ENCODE measurements around the gene SIDT2. TPM values are rescaled to one million over a fixed set of nuclear protein-coding genes. Genes with fewer than 3 reads are reported as not detected.

Gene SIDT2
- total RNA-seq, 3 donors from 2014 or later (not counting 1 experiment from before 2014, with no cell fraction given) = 80.0 to 111 (median 82.0) TPM

DNA sequence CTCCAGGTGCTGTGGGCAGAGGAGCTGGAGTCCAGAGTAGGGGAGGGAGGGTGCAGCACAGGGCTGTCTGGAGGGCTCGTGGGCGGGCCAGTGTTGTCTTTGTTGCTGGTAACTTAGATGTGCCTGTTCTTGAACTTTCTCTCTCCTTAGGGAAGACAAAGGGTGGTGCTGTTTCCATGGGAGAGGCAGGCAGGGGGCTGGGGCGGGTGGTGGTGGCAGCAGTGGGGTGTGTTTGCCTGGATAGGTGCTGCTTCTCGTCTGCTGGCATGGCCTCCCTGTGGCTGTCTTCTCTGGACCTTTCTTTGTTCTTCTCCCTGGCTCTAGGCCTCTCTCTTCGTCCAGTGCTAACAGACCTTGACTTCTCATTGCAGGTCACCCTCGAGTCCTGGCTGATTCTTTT lies 8.5 kb downstream of the SIDT2 start:
- TF ChIP-seq, protein P1, sequence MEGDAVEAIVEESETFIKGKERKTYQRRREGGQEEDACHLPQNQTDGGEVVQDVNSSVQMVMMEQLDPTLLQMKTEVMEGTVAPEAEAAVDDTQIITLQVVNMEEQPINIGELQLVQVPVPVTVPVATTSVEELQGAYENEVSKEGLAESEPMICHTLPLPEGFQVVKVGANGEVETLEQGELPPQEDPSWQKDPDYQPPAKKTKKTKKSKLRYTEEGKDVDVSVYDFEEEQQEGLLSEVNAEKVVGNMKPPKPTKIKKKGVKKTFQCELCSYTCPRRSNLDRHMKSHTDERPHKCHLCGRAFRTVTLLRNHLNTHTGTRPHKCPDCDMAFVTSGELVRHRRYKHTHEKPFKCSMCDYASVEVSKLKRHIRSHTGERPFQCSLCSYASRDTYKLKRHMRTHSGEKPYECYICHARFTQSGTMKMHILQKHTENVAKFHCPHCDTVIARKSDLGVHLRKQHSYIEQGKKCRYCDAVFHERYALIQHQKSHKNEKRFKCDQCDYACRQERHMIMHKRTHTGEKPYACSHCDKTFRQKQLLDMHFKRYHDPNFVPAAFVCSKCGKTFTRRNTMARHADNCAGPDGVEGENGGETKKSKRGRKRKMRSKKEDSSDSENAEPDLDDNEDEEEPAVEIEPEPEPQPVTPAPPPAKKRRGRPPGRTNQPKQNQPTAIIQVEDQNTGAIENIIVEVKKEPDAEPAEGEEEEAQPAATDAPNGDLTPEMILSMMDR (IDR thresholded peaks at IDR 0.05) = no peak
- H3K4me3 ChIP-seq (ENCODE audit: low read length) = no peak overlapping the region
- H3K27ac ChIP-seq (ENCODE audit: low read length) = no peak overlapping the region
- DNase-seq (no peak), ATAC-seq (no peak)
- Mint-ChIP-seq H3K36me3 (no peaks in the 10 kb centered on the region), H3K9me3 (no peaks in the 10 kb centered on the region), H3K4me1 (no peaks in the 10 kb centered on the region), H3K27ac (peak overlapping the region in 1 of 2 donors; percentile 24), H3K4me3 (no peak overlapping the region), H3K27me3 (ENCODE audit: low read depth in 2 of 2) (no peaks in the 10 kb centered on the region)
- intact Hi-C loops (cut with micrococcal nuclease) = no loop called here
- peaks cover 23% of the 10 kb centered on the region for H3K36me3 ChIP-seq (ENCODE audit: control insufficient read depth, insufficient read depth, low read length)
- WGBS (ENCODE audit: insufficient coverage) = 90% methylated on average over 6 of the region's 6 CpGs
- no peaks in the 10 kb centered on the region for H3K27me3 ChIP-seq (ENCODE audit: control insufficient read depth, insufficient read depth, low read length)
- H3K9me3 ChIP-seq (ENCODE audit: control insufficient read depth, insufficient read depth, low read length) = no peaks in the 10 kb centered on the region
- H3K4me1 ChIP-seq (ENCODE audit: control insufficient read depth, insufficient read depth, low read length) = peaks cover 52% of the 10 kb centered on the region

DNA sequence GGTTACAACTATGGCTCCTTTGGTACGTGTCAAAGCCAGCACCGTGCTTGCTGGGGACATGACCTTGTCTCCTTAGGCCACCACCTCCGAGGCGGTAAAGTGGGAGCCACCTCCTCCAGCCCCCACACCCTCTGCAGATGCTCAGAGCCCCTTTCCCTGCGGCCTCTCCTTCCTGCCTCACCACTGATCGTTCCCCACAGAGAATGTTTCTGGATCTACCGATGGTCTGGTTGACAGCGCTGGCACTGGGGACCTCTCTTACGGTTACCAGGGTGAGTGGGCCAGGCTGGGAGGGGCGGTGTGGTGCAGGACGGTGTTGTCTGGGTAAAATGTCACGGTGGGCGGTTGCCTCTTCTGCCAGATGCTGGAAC lies 8.9 kb downstream of the SIDT2 start:
- no peak for DNase-seq
- peaks cover 27% of the 10 kb centered on the region for H3K36me3 ChIP-seq (ENCODE audit: control insufficient read depth, insufficient read depth, low read length)

DNA sequence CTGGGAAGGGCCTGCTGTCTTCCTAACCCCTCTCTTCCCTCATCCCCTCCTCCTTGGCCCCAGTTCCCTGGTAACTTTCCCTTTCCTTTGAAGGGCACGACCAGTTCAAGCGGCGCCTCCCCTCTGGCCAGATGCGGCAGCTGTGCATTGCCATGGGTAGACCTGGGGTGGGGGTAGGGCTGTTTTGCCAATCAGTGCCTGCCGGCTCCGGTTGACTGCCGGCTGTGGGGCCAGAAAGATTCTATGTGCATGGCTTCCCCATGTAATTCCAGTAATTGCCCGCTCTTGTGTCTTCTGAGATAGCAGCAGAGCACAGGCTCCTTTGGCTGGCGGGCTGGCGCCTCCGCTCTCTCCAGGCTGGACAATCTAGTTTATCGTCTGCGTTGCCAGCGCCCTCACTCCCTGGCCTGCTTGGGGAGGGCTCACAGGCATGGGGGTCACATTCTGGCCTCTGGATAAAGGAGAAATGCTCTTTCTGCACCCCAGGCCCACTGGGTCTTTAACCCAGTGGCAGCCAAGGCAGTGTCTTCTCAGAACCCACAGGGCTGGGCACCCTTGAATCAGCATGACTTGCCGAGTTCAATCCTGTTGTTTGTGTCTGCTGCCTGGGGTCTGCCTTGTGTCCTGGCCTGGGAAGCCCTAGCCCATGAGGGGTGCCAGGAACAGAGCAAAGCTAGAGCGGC lies 9.4 kb downstream of the SIDT2 start:
- H3K4me1 ChIP-seq (ENCODE audit: control insufficient read depth, insufficient read depth, low read length) = peaks cover 52% of the 10 kb centered on the region
- Mint-ChIP-seq H3K27ac (no peak overlapping the region), H3K27me3 (ENCODE audit: low read depth in 2 of 2) (no peaks in the 10 kb centered on the region), H3K4me3 (no peak overlapping the region), H3K36me3 (no peaks in the 10 kb centered on the region), H3K9me3 (no peaks in the 10 kb centered on the region), H3K4me1 (no peaks in the 10 kb centered on the region)
- no peaks in the 10 kb centered on the region for H3K27me3 ChIP-seq (ENCODE audit: control insufficient read depth, insufficient read depth, low read length)
- H3K36me3 ChIP-seq (ENCODE audit: control insufficient read depth, insufficient read depth, low read length) = peaks cover 29% of the 10 kb centered on the region
- TF ChIP-seq, protein P1 (IDR thresholded peaks at IDR 0.05) = no peak
- H3K27ac ChIP-seq (ENCODE audit: low read length) = no peak overlapping the region
- WGBS (ENCODE audit: insufficient coverage) = 97% methylated on average over 16 of the region's 16 CpGs
- intact Hi-C loops (cut with micrococcal nuclease) = no loop called here
- ATAC-seq (no peak), DNase-seq (no peak)
- no peaks in the 10 kb centered on the region for H3K9me3 ChIP-seq (ENCODE audit: control insufficient read depth, insufficient read depth, low read length)
- no peak overlapping the region for H3K4me3 ChIP-seq (ENCODE audit: low read length)

More for the DNA sequence above, 8.9 kb downstream of the SIDT2 start:
- Histone ChIP-seq H3K4me1 (ENCODE audit: control insufficient read depth, insufficient read depth, low read length) (peaks cover 52% of the 10 kb centered on the region), H3K27me3 (ENCODE audit: control insufficient read depth, insufficient read depth, low read length) (no peaks in the 10 kb centered on the region), H3K4me3 (ENCODE audit: low read length) (no peak overlapping the region), H3K9me3 (ENCODE audit: control insufficient read depth, insufficient read depth, low read length) (no peaks in the 10 kb centered on the region), H3K27ac (ENCODE audit: low read length) (no peak overlapping the region)
- H3K36me3 Mint-ChIP-seq = no peaks in the 10 kb centered on the region
- no peaks in the 10 kb centered on the region for H3K4me1 Mint-ChIP-seq
- H3K4me3 Mint-ChIP-seq = no peak overlapping the region
- 92% methylated on average over 13 of the region's 13 CpGs for WGBS (ENCODE audit: insufficient coverage)
- H3K27me3 Mint-ChIP-seq (ENCODE audit: low read depth in 2 of 2) = no peaks in the 10 kb centered on the region
- TF ChIP-seq, protein P1 (IDR thresholded peaks at IDR 0.05) = no peak
- peak overlapping the region in 1 of 2 donors; percentile 24 for H3K27ac Mint-ChIP-seq
- H3K9me3 Mint-ChIP-seq = no peaks in the 10 kb centered on the region
- ATAC-seq = no peak
- intact Hi-C loops (cut with micrococcal nuclease) = no loop called here

DNA sequence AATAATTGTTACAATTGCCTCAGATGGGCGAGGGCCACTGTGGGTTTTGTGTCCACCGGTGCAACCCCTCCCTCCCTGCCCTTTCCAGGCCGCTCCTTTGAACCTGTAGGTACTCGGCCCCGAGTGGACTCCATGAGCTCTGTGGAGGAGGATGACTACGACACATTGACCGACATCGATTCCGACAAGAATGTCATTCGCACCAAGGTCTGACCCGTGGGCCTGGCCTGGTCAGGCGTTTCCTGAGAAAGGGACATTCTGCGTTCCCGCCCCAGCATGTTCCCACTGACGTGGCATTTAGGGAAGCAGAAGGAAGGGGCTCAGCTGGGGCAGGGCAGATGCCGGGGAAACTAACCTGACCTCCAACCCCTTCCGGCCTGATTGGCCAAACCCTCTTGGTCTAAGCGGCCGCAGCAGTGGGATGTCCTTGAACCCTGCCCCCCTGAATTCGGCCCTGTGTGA lies 10.1 kb downstream of the SIDT2 start:
- Histone ChIP-seq H3K27ac (ENCODE audit: low read length) (peak overlapping the region; percentile 62), H3K4me1 (ENCODE audit: control insufficient read depth, insufficient read depth, low read length) (peaks cover 52% of the 10 kb centered on the region)
- H3K4me3 Mint-ChIP-seq = no peak overlapping the region

More for the DNA sequence above, 10.1 kb downstream of the SIDT2 start:
- TF ChIP-seq, protein P1 (IDR thresholded peaks at IDR 0.05) = no peak
- Mint-ChIP-seq H3K9me3 (no peaks in the 10 kb centered on the region), H3K27ac (peak overlapping the region in 1 of 2 donors; percentile 16), H3K27me3 (ENCODE audit: low read depth in 2 of 2) (no peaks in the 10 kb centered on the region), H3K4me1 (no peaks in the 10 kb centered on the region), H3K36me3 (no peaks in the 10 kb centered on the region)
- WGBS (ENCODE audit: insufficient coverage) = 94% methylated on average over 20 of the region's 20 CpGs
- no peak for ATAC-seq
- intact Hi-C loops (cut with micrococcal nuclease) = no loop called here
- Histone ChIP-seq H3K9me3 (ENCODE audit: control insufficient read depth, insufficient read depth, low read length) (no peaks in the 10 kb centered on the region), H3K27me3 (ENCODE audit: control insufficient read depth, insufficient read depth, low read length) (no peaks in the 10 kb centered on the region), H3K36me3 (ENCODE audit: control insufficient read depth, insufficient read depth, low read length) (peaks cover 31% of the 10 kb centered on the region), H3K4me3 (ENCODE audit: low read length) (no peak overlapping the region)
- DNase-seq = no peak
